Measurements from ENCODE around the gene UBE2N.

Gene UBE2N

GRCh38 chr12:93441617-93442410 is at the start of gene UBE2N:
Gene UBE2N, minus strand, starts transcription at chr12:93441947. Its CDS starts 63 bp downstream, at chr12:93441884.
- H3K4me1 Mint-ChIP-seq: peaks cover 51% of the 10 kb centered on the region

GRCh38 chr12:93484315-93484981 is 42.7 kb upstream of the UBE2N start:
- DNase-seq: no peak
- no peaks in the 10 kb centered on the region for H3K4me1 Mint-ChIP-seq
- no peak for TF ChIP-seq CTCF (IDR thresholded peaks at IDR 0.05)
- no peaks in the 10 kb centered on the region for H3K27me3 Mint-ChIP-seq (ENCODE audit: low read depth, poor library complexity)
- H3K27ac Mint-ChIP-seq: no peak overlapping the region
- H3K36me3 Mint-ChIP-seq (ENCODE audit: low read depth): peaks cover 53% of the 10 kb centered on the region
- H3K4me3 Mint-ChIP-seq: no peak overlapping the region
- H3K9me3 Mint-ChIP-seq: no peaks in the 10 kb centered on the region

More at GRCh38 chr12:93441617-93442410, at the start of gene UBE2N:
- Mint-ChIP-seq H3K4me3 (peak within 1 kb of the TSS; percentile 97), H3K27ac (peak within 1 kb of the TSS; percentile 99), H3K9me3 (no peaks in the 10 kb centered on the region), H3K27me3 (ENCODE audit: low read depth, poor library complexity) (no peaks in the 10 kb centered on the region), H3K36me3 (ENCODE audit: low read depth) (peaks cover 5% of the 10 kb centered on the region)
- peak; percentile 98 for DNase-seq
- no peak for TF ChIP-seq CTCF (IDR thresholded peaks at IDR 0.05)

- no peak for DNase-seq
- H3K4me3 Mint-ChIP-seq: no peak overlapping the region
- no peaks in the 10 kb centered on the region for H3K27me3 Mint-ChIP-seq (ENCODE audit: low read depth, poor library complexity)
- no peak for TF ChIP-seq CTCF (IDR thresholded peaks at IDR 0.05)
- H3K9me3 Mint-ChIP-seq: no peaks in the 10 kb centered on the region
- peaks cover 49% of the 10 kb centered on the region for H3K36me3 Mint-ChIP-seq (ENCODE audit: low read depth)
- H3K27ac Mint-ChIP-seq: no peak overlapping the region
- H3K4me1 Mint-ChIP-seq: no peaks in the 10 kb centered on the region
These were observed 41.5 kb upstream of the UBE2N start for GRCh38 chr12:93483151-93483807.

- no peak for DNase-seq
- Mint-ChIP-seq H3K27me3 (ENCODE audit: low read depth, poor library complexity) (no peaks in the 10 kb centered on the region), H3K4me3 (no peak overlapping the region), H3K27ac (no peak overlapping the region), H3K9me3 (no peaks in the 10 kb centered on the region), H3K4me1 (no peaks in the 10 kb centered on the region), H3K36me3 (ENCODE audit: low read depth) (peaks cover 45% of the 10 kb centered on the region)
- no peak for TF ChIP-seq CTCF (IDR thresholded peaks at IDR 0.05)
These were observed 41.0 kb upstream of the UBE2N start for GRCh38 chr12:93482721-93483120.

- Mint-ChIP-seq H3K9me3 (no peaks in the 10 kb centered on the region), H3K27ac (peak overlapping the region; percentile 58), H3K36me3 (ENCODE audit: low read depth) (peaks cover 59% of the 10 kb centered on the region), H3K27me3 (ENCODE audit: low read depth, poor library complexity) (peaks cover 3% of the 10 kb centered on the region), H3K4me1 (peaks cover 5% of the 10 kb centered on the region), H3K4me3 (no peak overlapping the region)
- no peak for TF ChIP-seq CTCF (IDR thresholded peaks at IDR 0.05)
- DNase-seq: no peak
These were observed 34.8 kb upstream of the UBE2N start for GRCh38 chr12:93476555-93476954.
